Lung (tissue), 16 donors: ENCODE measurements around the gene CNTN1. TPM values are rescaled to one million over a fixed set of nuclear protein-coding genes. Genes with fewer than 3 reads are reported as not detected.
A peak's percentile ranks its signal among the peaks of the same experiment; 100 is the strongest.

Source experiments
- ATAC-seq: fragments of 200-7000 bp; cut with Tn5 transposase; one replicate; pipeline ENCODE4 v1.9.1; 2020; ENCODE audit warnings: moderate number of reproducible peaks; ENCODE audit not compliant: insufficient read depth, low FRiP score
- DNase-seq, 3 donors: peaks; one replicate each; pipeline ENCODE4 v3.0.0-alpha.2; 2013 to 2017
- H3K27ac ChIP-seq, 2 donors: one replicate each; pipeline ENCODE4 v1.5.1; 2013; ENCODE audit warnings: mild to moderate bottlenecking in 2 of 2, moderate library complexity in 2 of 2, control low read depth in 1 of 2, inconsistent platforms in 1 of 2, low read depth in 1 of 2, low read length in 1 of 2
- H3K27me3 ChIP-seq, 3 donors: one replicate each; pipeline ENCODE4 v1.5.1; 2013; ENCODE audit warnings: low read length in 2 of 3; ENCODE audit not compliant: control insufficient read depth in 3 of 3, insufficient read depth in 3 of 3
- H3K36me3 ChIP-seq, 4 donors: one replicate each; pipeline ENCODE4 v1.5.1; 2013; ENCODE audit warnings: low read length in 4 of 4, mild to moderate bottlenecking in 1 of 4, moderate library complexity in 1 of 4; ENCODE audit not compliant: control insufficient read depth in 4 of 4, insufficient read depth in 4 of 4
- H3K4me1 ChIP-seq, 5 donors: one replicate each; pipeline ENCODE4 v1.5.1; 2013; ENCODE audit warnings: low read length in 5 of 5, mild to moderate bottlenecking in 2 of 5, moderate library complexity in 1 of 5; ENCODE audit not compliant: control insufficient read depth in 5 of 5, insufficient read depth in 5 of 5
- H3K4me3 ChIP-seq: one replicate; pipeline ENCODE4 v1.5.1; 2013; ENCODE audit warnings: mild to moderate bottlenecking, control low read depth, moderate library complexity
- H3K9ac ChIP-seq, 2 donors: one replicate each; pipeline ENCODE4 v1.5.1; 2013; ENCODE audit warnings: low read length in 2 of 2, control low read depth in 1 of 2; ENCODE audit not compliant: insufficient read depth in 1 of 2
- H3K9me3 ChIP-seq, 4 donors: one replicate each; pipeline ENCODE4 v1.5.1; 2013; ENCODE audit warnings: low read length in 3 of 4, mild to moderate bottlenecking in 1 of 4, moderate library complexity in 1 of 4; ENCODE audit not compliant: control insufficient read depth in 4 of 4, insufficient read depth in 3 of 4
- WGBS, 2 donors: extraction: QIAGEN DNeasy Blood & Tissue Kit; methylation state at CpG; one replicate each; pipeline ENCODE4 v1.1.7; 2013; 5-methylcytosine and 5-hydroxymethylcytosine counted together
- long read RNA-seq, 5 donors: transcript quantifications; one replicate each; lab custom pipeline, GENCODE V29; 2026
- polyA plus RNA-seq, 2 donors: library from polyadenylated mRNA; stranded (reverse); fragments of 200-250 nt; gene quantifications; one replicate each; pipeline ENCODE4 v1.2.1, GENCODE V29; 2013
- total RNA-seq, 2 donors: library from RNA; depleted of rRNA in 1 of 2; stranded (reverse); fragments of >200 nt in 1 of 2; gene quantifications; one replicate each; pipeline ENCODE4 v1.2.1, GENCODE V29; 2014 to 2021
- TF ChIP-seq, protein P1 (sequence below): IDR thresholded peaks from 2 replicates; pipeline ENCODE4 v1.5.1; 2012; ENCODE audit warnings: mild to moderate bottlenecking; ENCODE audit errors: control extremely low read depth, extremely low read depth
- donor health status: control.
- donor health status: control.
- donor health status: Bipolar disorder and iron deficiency.
- donor health status: healthy.
- donor health status: DM: yes; HTN: yes; CAD: no.

The CNTN1 gene
- total RNA-seq (10 to 100 TPM in 1 of 2 donors, 1 to 10 TPM in 1; 1.8 to 47.6 TPM), polyA plus RNA-seq (under 1 TPM; 0.10 to 0.47 TPM)
- long read RNA-seq, donor 1, full-length matches to known transcripts, result 1 of 10 reads
- long read RNA-seq, donor 1, partial matches to known transcripts, result 9 of 10 reads
- long read RNA-seq, donor 1, other reads (novel, unspliced or antisense), result 0 of 10 reads
- long read RNA-seq, donor 2, result 0 reads
- long read RNA-seq, donor 3, full-length matches to known transcripts, result 2 of 2 reads
- long read RNA-seq, donor 3, partial matches to known transcripts, result 0 of 2 reads
- long read RNA-seq, donor 3, other reads (novel, unspliced or antisense), result 0 of 2 reads
- long read RNA-seq, donor 4, result 0 reads
- long read RNA-seq, donor 5, full-length matches to known transcripts, result 2 of 2 reads
- long read RNA-seq, donor 5, partial matches to known transcripts, result 0 of 2 reads
- long read RNA-seq, donor 5, other reads (novel, unspliced or antisense), result 0 of 2 reads

DNA sequence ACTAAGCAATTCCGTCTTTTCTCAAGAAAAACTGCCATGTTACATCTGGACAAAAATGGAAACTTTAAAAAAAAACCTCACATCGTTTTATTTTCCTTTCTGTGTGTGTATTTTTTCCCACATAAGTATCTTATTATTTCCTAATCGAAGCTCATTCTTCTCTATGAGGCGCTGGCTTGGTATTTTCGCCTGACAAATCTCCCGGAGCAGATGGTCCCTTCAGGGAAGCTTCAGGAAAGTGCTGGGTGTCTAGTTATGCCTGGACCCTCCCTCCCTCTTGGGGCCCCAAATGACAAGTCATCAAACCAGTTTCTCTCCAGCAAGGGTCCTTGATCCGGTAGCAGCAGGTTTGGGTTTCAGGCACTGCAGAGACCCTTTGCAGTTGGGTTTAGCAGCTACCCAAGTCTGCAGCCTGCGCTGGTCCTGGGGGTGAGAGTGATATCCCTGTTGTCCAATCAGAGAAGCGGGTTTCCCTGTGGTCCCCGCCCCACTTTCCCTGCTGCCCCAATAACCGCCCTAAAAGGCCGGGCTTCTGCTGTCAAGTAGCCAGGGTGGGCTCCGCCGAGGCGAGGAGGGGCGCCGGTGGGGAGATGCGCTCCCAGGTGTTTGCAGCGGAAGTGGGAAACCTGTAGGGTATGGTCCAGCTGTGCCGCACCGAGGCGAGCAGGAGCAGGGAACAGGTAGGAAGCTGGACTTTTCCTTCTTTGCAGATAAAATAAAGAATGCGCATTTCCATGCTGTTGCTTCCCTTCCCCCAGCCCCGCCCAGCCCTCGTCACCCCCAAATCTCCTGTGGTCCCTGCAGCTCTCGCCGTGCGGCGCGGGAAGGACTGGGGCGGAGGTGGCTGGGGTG lies at the start of gene CNTN1:
CNTN1 (plus strand) TSS at position 527 of the 852 bp plus-strand sequence.
- 4 to 6% methylated on average over 31 of the region's 31 CpGs for WGBS, 2 donors
- TF ChIP-seq, protein P1, sequence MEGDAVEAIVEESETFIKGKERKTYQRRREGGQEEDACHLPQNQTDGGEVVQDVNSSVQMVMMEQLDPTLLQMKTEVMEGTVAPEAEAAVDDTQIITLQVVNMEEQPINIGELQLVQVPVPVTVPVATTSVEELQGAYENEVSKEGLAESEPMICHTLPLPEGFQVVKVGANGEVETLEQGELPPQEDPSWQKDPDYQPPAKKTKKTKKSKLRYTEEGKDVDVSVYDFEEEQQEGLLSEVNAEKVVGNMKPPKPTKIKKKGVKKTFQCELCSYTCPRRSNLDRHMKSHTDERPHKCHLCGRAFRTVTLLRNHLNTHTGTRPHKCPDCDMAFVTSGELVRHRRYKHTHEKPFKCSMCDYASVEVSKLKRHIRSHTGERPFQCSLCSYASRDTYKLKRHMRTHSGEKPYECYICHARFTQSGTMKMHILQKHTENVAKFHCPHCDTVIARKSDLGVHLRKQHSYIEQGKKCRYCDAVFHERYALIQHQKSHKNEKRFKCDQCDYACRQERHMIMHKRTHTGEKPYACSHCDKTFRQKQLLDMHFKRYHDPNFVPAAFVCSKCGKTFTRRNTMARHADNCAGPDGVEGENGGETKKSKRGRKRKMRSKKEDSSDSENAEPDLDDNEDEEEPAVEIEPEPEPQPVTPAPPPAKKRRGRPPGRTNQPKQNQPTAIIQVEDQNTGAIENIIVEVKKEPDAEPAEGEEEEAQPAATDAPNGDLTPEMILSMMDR, result no peak
- no peaks in the 10 kb centered on the region for H3K27me3 ChIP-seq
- no peak within 1 kb of the TSS for H3K27ac ChIP-seq
- no peaks in the 10 kb centered on the region for H3K36me3 ChIP-seq
- peak within 1 kb of the TSS; percentile 18 for H3K4me3 ChIP-seq
- DNase-seq, result peak; percentile 90 to 96 (median 94)
- H3K9me3 ChIP-seq, result peaks cover 0 to 2% (median 0%) of the 10 kb centered on the region in 4 donors
- peak; percentile 86 for ATAC-seq
- peaks cover 0 to 8% (median 0%) of the 10 kb centered on the region in 5 donors for H3K4me1 ChIP-seq
- H3K9ac ChIP-seq, result peak within 1 kb of the TSS; percentile 26 to 78

GRCh38 chr12:40643506-40643905 lies 48.7 kb upstream of the CNTN1 start:
- no peaks in the 10 kb centered on the region for H3K27me3 ChIP-seq
- TF ChIP-seq, protein P1, result no peak
- H3K9me3 ChIP-seq, result peaks cover 0 to 5% (median 0%) of the 10 kb centered on the region in 4 donors
- H3K27ac ChIP-seq, result no peak overlapping the region
- peaks cover 0 to 45% (median 4%) of the 10 kb centered on the region in 5 donors for H3K4me1 ChIP-seq
- no peak overlapping the region for H3K4me3 ChIP-seq
- peak; percentile 20 to 78 (median 75) for DNase-seq
- H3K9ac ChIP-seq, result no peak overlapping the region
- ATAC-seq, result no peak
- H3K36me3 ChIP-seq, result no peaks in the 10 kb centered on the region

GRCh38 chr12:40643976-40644375 lies 48.3 kb upstream of the CNTN1 start:
- 68 to 81% methylated on average over 1 of the region's 1 CpG for WGBS, 2 donors
- TF ChIP-seq, protein P1, result no peak

More at GRCh38 chr12:40643976-40644375, 48.3 kb upstream of the CNTN1 start:
- H3K27ac ChIP-seq, result no peak overlapping the region
- DNase-seq (peak in 2 of 3 donors; percentile 85 to 86), ATAC-seq (no peak)
- no peak overlapping the region for H3K9ac ChIP-seq
- H3K36me3 ChIP-seq, result no peaks in the 10 kb centered on the region
- peaks cover 0 to 45% (median 4%) of the 10 kb centered on the region in 5 donors for H3K4me1 ChIP-seq
- H3K27me3 ChIP-seq, result no peaks in the 10 kb centered on the region
- H3K4me3 ChIP-seq, result no peak overlapping the region
- peaks cover 0 to 5% (median 0%) of the 10 kb centered on the region in 4 donors for H3K9me3 ChIP-seq
